Cerebellar cortex (tissue), 1 donor: ENCODE data around the gene DNAH8.
"Not testable (repeated sequence)": the region's sequence is repeated elsewhere in the genome, so short reads cannot be mapped to it uniquely, and the experiment has no call there.

Source experiments
- DNase-seq: peaks from one replicate; pipeline ENCODE4 v3.0.0-alpha.2; 2015; ENCODE audit warnings: low spot score

The DNAH8 gene

DNA sequence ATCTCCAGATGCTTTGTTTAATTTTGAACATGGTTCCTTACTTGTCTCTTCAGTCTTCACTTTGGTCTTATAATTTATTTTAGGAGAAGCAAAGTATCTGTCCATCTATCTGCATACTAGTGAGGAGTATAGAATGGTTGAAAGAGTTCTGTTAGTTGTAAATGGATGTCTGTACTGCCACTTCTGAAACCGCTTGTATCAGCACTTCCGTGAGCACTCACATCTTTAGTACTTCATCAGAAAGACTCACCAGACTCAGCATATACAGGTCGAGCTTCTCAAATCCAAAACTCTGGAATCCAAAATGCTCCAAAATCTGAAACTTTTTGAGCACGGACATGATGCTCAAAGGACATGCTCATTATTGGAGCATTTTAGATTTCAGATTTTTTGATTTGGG lies 191.5 kb downstream of the DNAH8 start:
- no peak for DNase-seq

DNA sequence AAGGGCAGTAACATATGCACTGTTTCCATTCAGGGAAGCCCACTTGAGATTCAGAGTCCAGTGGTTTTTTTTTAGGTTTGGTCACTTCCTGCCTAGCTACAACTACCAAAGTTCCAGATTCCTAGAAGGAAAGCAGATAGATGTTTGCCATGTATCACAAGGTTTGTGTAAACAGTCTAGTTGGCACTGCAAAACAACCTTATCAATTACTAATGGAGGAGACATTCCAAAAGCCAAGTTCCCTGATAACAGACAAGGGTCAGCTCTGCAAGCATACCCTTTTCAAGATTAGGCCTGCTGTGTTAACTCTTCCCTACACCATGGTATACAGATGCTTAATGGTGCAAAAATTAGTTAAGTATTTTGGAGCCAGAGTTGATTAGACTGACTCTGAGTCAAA lies 192.2 kb downstream of the DNAH8 start:
- DNase-seq: no peak

DNA sequence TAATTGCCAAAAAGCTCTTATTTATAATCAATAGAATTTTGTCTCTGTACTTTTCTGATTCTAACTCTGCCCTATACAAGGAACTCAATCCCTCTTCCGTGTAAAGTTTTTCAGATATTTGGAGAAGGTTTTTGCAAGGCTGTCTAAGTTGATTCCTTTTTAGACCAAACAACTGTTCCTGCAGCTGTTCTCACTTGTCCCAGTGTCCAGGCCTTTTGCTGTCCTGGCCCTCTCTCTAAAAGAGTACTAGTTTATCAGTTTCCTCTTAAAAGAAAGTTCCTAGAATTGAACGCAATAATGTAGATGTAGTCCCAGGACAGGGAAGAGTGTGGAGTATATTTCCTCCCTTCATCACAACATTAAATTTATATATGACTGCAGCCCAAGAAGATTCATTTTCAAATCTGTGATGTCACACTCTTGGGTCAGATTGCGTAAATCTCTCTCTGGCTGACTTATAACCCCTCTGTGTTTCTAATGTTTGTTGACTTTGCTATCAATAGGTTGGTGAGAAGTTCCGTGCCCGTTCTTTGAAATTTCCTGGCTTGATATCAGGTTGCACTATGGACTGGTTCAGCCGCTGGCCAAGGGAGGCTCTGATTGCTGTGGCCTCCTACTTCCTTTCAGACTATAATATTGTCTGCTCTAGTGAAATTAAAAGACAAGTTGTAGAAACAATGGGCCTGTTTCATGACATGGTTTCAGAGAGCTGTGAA lies 194.1 kb downstream of the DNAH8 start:
- no peak for DNase-seq

GRCh38 chr6:38910207-38910606 lies 195.1 kb downstream of the DNAH8 start:
- no peak for DNase-seq

GRCh38 chr6:38912378-38912777 lies 197.3 kb downstream of the DNAH8 start:
- DNase-seq: no peak

DNA sequence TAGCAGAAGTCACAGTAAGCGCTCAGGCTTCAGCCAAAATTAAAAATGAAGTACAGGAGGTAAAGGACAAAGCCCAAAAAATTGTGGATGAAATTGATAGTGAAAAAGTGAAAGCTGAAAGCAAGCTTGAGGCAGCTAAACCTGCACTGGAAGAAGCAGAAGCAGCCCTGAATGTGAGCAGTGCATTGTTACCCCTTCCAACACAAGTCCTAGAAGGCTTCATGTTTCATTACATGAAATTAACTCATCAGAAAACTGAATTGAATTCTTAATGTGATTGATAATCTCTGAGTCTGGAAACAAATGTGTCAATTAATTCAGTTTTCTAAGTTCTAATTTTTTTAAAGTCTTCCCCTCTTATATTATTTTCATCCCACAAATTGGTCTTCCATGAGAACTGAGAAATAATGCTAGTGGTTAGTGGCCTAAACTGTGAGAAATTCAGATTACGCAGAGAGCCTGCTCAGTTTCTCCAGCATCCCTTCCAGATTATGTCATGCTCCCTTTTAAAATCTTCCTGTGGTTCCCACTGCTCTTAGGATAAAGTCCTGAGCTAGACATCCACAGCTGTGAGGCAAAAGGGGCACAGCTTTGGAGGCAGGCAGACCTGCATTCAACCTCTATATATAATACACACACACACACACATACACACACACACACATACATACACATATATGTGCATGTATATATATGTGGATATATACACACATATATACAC lies 200.3 kb downstream of the DNAH8 start:
- no peak for DNase-seq

DNA sequence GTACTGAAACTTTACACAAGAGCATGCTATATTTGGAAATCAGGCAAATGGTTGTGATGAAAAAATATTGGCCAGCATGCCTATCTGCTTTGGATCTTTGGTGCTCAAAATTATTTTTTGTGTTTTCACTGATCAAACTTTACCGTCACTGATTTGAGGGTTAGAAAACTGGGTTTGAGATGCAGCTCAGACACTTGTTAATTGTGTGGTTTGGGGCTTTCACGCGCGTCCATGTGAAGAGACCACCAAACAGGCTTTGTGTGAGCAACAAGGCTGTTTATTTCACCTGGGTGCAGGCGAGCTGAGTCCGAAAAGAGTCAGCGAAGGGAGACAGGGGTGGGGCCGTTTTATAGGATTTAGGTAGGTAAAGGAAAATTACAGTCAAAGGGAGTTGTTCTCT lies 206.4 kb downstream of the DNAH8 start:
- DNase-seq: not testable (repeated sequence)

- DNase-seq: no peak
Measured at GRCh38 chr6:38924791-38925509, 209.8 kb downstream of the DNAH8 start.

DNA sequence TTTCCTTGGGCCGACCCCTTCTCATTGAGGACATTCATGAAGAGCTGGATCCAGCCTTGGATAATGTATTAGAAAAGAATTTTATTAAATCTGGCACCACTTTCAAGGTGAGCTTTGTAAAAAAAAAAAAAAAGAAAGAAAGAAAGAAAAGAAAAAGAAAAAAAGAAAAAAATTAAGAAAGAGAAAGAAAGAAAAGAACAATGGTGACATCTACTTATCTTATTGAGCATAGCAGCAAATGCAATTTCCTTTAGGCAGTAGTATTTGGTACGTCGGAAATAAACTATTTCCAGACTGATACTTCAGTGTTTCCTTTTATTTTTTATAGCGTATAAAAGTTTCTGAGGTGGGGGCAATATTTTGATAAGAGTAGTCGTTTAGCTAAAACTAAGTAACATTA lies 214.4 kb downstream of the DNAH8 start:
- DNase-seq: no peak

GRCh38 chr6:38933426-38933825 lies 218.3 kb downstream of the DNAH8 start:
- peak; percentile 14 for DNase-seq

DNA sequence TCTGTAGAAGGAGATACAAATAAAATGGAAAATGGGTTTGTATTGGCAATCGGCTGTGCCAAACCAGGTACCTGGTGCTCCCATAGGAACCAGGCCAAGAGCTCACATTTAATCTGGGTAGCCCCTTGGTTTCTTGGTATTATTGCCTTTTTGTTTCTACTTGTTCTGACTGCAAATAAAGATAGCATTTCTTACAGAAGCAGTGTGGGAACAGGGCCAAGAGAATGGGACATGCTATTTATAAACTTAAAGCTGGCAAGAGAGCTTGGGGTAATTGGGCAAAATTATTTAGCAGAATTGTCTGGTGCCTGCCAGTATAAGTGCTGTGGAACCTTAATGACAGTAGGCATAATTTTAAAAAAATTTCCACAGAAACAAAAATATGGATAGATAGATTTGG lies 219.9 kb downstream of the DNAH8 start:
- no peak for DNase-seq

DNA sequence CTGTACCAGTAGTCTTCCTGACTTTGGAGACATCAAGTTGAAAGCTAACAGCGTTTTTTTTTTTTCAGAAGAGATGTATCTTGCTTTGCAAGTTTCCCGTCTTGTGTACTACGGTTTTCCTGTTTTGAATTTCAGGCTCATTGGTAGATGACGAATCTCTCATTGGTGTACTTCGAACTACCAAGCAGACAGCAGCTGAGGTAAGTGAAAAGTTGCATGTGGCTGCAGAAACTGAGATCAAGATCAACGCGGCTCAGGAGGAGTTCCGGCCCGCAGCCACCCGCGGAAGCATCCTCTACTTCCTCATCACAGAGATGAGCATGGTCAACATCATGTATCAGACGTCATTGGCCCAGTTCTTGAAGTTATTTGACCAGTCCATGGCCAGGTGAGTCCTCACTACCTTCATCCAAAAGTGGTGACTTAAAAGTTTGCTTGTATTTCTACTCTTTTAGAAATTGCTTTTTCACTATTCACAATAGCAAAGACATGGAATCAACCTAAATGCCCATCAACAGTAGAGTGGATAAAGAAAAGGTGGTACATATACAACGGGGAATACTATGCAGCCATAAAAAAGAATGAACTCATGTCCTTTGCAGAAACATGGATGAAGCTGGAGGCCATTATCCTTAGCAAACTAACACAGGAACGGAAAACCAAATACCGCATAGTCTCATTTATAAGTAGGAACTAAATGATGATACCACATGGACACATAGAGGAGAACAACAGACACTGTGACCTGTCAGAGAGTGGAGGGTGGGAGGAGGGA lies 222.9 kb downstream of the DNAH8 start:
- no peak for DNase-seq

- no peak for DNase-seq
Measured at GRCh38 chr6:38938741-38939140, 223.6 kb downstream of the DNAH8 start.

DNA sequence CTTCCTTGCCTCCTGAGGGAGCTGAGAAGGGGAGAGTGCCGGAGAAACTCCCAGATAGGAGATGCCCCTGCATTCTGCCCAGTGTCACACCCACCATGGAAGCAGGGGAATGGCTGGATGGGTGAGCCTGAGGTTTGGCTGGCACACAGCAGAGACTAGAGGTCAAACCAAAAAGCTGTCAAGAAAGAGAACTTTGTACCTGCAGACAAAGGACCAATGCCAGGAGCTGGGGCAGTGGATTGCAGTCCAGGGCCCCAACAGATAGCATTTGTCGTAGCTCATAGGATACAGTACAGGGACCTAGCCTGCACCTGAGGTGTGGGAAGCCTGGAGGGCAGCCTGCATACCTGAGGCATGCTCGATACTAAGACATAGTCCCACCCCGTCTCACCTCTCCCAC lies 227.3 kb downstream of the DNAH8 start:
- no peak for DNase-seq

DNA sequence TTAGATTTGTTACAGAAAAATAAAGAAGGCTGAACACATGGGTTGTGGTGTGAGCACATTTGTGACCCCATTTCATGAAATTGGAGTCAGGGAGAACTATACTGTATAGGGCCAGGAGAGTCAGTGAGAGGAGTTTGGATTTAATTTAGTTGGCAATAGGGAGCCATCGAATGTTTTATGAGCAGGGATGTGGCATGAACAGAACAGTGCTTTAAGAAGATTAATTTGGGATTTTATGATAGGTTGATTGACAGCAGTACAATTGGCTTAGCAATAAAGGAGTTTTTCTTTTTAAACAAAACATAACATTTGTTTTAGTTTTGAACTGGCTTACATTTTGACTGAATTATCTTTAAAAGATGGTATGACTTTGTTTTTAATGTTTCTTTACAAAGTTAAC lies 227.9 kb downstream of the DNAH8 start:
- no peak for DNase-seq

DNA sequence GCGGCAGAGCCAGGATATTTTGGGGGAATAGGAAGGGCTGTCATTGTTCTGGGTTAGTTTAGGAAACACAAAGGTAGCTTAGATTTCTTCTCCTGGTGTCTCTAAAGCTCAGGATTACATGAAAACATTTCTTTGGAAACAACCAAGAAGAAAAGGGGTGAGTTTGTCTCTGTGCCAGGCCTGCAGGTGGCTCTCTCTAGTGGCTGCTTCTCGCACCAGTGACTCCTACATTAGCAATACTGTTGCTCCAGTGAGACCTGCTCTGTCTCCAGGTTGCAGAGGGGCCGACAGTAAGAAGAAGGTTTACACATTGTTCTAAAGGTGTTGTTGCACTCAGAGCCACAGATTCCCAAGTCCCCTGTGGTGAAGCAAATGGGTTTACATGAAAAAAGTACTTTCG lies 228.9 kb downstream of the DNAH8 start:
- peak; percentile 7 for DNase-seq

GRCh38 chr6:38944655-38945279 lies 229.7 kb downstream of the DNAH8 start:
- no peak for DNase-seq

- DNase-seq: no peak
Measured at GRCh38 chr6:38955861-38956260, 240.8 kb downstream of the DNAH8 start.

DNA sequence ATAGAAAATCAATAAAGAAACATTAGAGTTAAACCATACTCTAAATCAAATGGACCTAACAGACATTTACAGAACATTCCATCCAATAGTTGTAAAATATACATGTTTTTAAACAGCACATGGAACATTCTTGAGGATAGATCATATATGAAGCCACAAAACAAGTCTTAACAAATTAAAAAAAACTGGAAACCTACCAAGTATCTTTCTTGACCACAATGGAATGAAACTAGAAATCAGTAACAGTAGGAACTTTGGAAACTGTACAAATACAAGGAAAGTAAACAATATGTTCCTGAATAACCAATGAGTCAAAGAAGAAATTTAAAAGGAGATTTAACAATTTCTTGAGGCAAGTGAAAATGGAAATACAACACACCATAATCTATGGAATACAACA lies 242.3 kb downstream of the DNAH8 start:
- no peak for DNase-seq

GRCh38 chr6:38959138-38959537 lies 244.0 kb downstream of the DNAH8 start:
- no peak for DNase-seq

- no peak for DNase-seq
Measured at GRCh38 chr6:38968702-38969149, 253.6 kb downstream of the DNAH8 start.
